NB4 (cell line): ENCODE measurements around the gene PDE4D.

Experiments
- CTCF ChIP-seq: IDR thresholded peaks from one replicate; pipeline ENCODE4 v1.5.1; 2012; ENCODE audit warnings: low read depth, low read length
- MAX ChIP-seq: IDR thresholded peaks from 2 replicates; pipeline ENCODE4 v1.6.1; 2011; ENCODE audit warnings: low read depth, low read length
- POLR2A ChIP-seq: IDR thresholded peaks from 2 replicates; pipeline ENCODE4 v1.6.1; 2011; ENCODE audit warnings: mild to moderate bottlenecking; ENCODE audit not compliant: insufficient read length; ENCODE audit errors: extremely low read depth

- no peak for TF ChIP-seq CTCF
- TF ChIP-seq POLR2A, result no peak
- TF ChIP-seq MAX, result no peak
These were observed 289.4 kb downstream of the PDE4D start for GRCh38 chr5:59604111-59604510.
